Measurements from ENCODE around the gene NDUFC2. TPM values are rescaled to one million over a fixed set of nuclear protein-coding genes. Genes with fewer than 3 reads are reported as not detected.

NDUFC2 gene
- total and polyA plus RNA-seq, 2 donors (not counting 1 experiment from before 2014, with no cell fraction given): 49.0 to 65.0 TPM

DNA sequence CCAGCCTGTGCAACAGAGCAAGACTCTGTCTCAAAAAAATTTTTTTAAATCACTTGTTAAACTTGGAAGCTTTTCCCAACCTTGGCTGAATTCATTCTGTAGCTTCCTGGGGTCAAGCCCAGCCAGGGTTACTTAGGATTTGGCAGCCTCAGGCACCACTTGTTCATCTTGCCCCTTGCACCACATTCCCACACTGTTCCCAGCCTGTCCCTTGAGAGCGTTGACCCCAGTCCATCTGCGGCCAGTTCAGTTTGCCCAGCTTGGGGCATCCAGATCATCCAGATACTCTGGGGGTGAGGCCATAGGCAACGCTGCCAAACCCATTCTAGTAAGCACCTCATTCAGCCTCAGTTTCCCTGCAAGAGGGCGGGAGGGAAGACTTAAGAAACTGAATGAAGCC, 24.7 kb downstream of the NDUFC2 start:
- no peaks in the 10 kb centered on the region for H3K9me3 Mint-ChIP-seq (ENCODE audit: insufficient read depth)
- Histone ChIP-seq H3K27ac (ENCODE audit: low read length in 2 of 2) (no peak overlapping the region), H2AFZ (ENCODE audit: insufficient read depth, low read depth, low read length, poor library complexity, severe bottlenecking) (no peak overlapping the region), H3K9me3 (ENCODE audit: control extremely low read depth in 1 of 3, control insufficient read depth in 2 of 3, insufficient read depth in 1 of 3, low read length in 2 of 3) (no peaks in the 10 kb centered on the region), H3K4me3 (ENCODE audit: control extremely low read depth in 1 of 5, extremely low read depth in 1 of 5, insufficient read depth in 1 of 5, low read depth in 2 of 5, low read length in 4 of 5) (no peak overlapping the region), H4K20me1 (ENCODE audit: control insufficient read depth, insufficient read depth, low read length, poor library complexity, severe bottlenecking) (no peaks in the 10 kb centered on the region), H3K27me3 (replicated peaks in 1 of 4; ENCODE audit: control extremely low read depth in 1 of 4, control insufficient read depth in 3 of 4, insufficient read depth in 4 of 4, low read length in 3 of 4) (no peaks in the 10 kb centered on the region), H3K9ac (ENCODE audit: low read length) (no peak overlapping the region), H3K79me2 (ENCODE audit: control insufficient read depth, insufficient read depth, low read length) (no peaks in the 10 kb centered on the region), H3K36me3 (replicated peaks in 1 of 2; ENCODE audit: control extremely low read depth in 1 of 2, control insufficient read depth in 1 of 2, extremely low read depth in 1 of 2, insufficient read depth in 2 of 2, low read length in 1 of 2) (no peaks in the 10 kb centered on the region), H3K4me1 (ENCODE audit: control insufficient read depth in 2 of 2, insufficient read depth in 2 of 2, low read length in 2 of 2) (no peaks in the 10 kb centered on the region), H3K4me2 (replicated peaks; ENCODE audit: low read depth, low read length, poor library complexity, severe bottlenecking) (no peak overlapping the region)
- ChIA-PET CTCF (interaction anchor here (3.2 kb wide), 1 partner anchor 10 kb away, joined by 16 read pairs; no protein-coding TSS in a partner anchor), POLR2A (no interaction called here)
- H3K4me1 Mint-ChIP-seq: no peaks in the 10 kb centered on the region
- no peak overlapping the region for H3K4me3 Mint-ChIP-seq
- intact Hi-C loops (cut with micrococcal nuclease): no loop called here
- no peak overlapping the region for H3K27ac Mint-ChIP-seq
- WGBS (ENCODE audit: insufficient coverage): 97% methylated on average over 4 of the region's 4 CpGs
- ATAC-seq (ENCODE audit: low read depth) (no peak), DNase-seq (no peak)
- no peaks in the 10 kb centered on the region for H3K27me3 Mint-ChIP-seq
- TF ChIP-seq EZH2 (IDR thresholded peaks at IDR 0.05; ENCODE audit: borderline replicate concordance, insufficient read depth, low read depth, low read length, poor library complexity, severe bottlenecking): no peak
- TF ChIP-seq, protein P1, sequence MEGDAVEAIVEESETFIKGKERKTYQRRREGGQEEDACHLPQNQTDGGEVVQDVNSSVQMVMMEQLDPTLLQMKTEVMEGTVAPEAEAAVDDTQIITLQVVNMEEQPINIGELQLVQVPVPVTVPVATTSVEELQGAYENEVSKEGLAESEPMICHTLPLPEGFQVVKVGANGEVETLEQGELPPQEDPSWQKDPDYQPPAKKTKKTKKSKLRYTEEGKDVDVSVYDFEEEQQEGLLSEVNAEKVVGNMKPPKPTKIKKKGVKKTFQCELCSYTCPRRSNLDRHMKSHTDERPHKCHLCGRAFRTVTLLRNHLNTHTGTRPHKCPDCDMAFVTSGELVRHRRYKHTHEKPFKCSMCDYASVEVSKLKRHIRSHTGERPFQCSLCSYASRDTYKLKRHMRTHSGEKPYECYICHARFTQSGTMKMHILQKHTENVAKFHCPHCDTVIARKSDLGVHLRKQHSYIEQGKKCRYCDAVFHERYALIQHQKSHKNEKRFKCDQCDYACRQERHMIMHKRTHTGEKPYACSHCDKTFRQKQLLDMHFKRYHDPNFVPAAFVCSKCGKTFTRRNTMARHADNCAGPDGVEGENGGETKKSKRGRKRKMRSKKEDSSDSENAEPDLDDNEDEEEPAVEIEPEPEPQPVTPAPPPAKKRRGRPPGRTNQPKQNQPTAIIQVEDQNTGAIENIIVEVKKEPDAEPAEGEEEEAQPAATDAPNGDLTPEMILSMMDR (IDR thresholded peaks at IDR 0.05): no peak

DNA sequence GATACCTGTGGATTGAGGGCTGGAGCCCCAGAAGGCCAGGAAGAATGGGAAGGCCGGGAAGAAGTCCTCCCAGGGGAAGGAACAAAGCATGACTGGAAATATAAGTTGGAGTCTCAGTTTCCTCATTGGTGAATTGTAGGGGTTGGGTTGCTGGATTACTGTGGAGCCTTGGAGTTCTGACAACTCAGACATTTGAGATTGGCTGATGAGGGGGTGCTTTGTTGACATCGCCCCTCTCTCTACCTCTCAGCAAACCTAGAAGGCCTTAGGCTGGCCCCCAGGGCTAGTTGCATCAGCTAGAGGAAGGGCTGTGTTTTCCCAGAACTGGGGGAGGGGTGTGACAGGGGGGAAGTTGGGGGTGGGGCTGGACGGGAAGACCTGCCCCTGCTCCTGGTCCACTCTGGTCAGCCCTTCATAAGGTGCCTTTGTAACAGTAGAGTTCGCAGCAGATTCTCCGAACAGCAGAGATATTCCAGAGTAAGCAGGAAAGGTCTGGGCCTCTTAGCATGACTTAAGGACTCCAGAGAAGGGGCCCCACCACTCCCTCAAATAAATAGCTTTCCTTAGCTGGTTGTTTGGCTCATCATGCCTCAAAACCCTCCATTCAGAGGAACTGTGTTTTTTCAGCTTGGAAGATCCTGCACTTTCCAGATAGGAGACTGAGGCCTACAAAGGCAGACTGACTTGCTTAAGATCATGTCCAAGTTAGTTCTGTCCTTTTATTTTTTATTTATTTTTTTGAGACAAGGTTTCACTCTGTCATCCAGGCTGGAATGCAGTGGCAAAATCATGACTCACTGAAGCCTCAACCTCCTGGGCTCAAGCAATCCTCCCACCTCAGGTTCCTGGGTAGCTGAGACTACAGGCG, 28.5 kb downstream of the NDUFC2 start:
- Histone ChIP-seq H3K4me1 (ENCODE audit: control insufficient read depth in 2 of 2, insufficient read depth in 2 of 2, low read length in 2 of 2) (no peaks in the 10 kb centered on the region), H3K9ac (ENCODE audit: low read length) (no peak overlapping the region), H2AFZ (ENCODE audit: insufficient read depth, low read depth, low read length, poor library complexity, severe bottlenecking) (no peak overlapping the region), H4K20me1 (ENCODE audit: control insufficient read depth, insufficient read depth, low read length, poor library complexity, severe bottlenecking) (no peaks in the 10 kb centered on the region), H3K27ac (ENCODE audit: low read length in 2 of 2) (no peak overlapping the region), H3K27me3 (replicated peaks in 1 of 4; ENCODE audit: control extremely low read depth in 1 of 4, control insufficient read depth in 3 of 4, insufficient read depth in 4 of 4, low read length in 3 of 4) (no peaks in the 10 kb centered on the region), H3K36me3 (replicated peaks in 1 of 2; ENCODE audit: control extremely low read depth in 1 of 2, control insufficient read depth in 1 of 2, extremely low read depth in 1 of 2, insufficient read depth in 2 of 2, low read length in 1 of 2) (no peaks in the 10 kb centered on the region), H3K9me3 (ENCODE audit: control extremely low read depth in 1 of 3, control insufficient read depth in 2 of 3, insufficient read depth in 1 of 3, low read length in 2 of 3) (no peaks in the 10 kb centered on the region), H3K4me2 (replicated peaks; ENCODE audit: low read depth, low read length, poor library complexity, severe bottlenecking) (no peak overlapping the region), H3K4me3 (ENCODE audit: control extremely low read depth in 1 of 5, extremely low read depth in 1 of 5, insufficient read depth in 1 of 5, low read depth in 2 of 5, low read length in 4 of 5) (no peak overlapping the region), H3K79me2 (ENCODE audit: control insufficient read depth, insufficient read depth, low read length) (no peaks in the 10 kb centered on the region)
- ChIA-PET CTCF (no interaction called here), POLR2A (interaction anchor here (0.6 kb wide), 1 partner anchor 11 kb away, joined by 3 read pairs; no protein-coding TSS in a partner anchor)
- WGBS (ENCODE audit: insufficient coverage): 67% methylated on average over 2 of the region's 6 CpGs
- Mint-ChIP-seq H3K27ac (no peak overlapping the region), H3K4me1 (peaks cover 2% of the 10 kb centered on the region), H3K4me3 (no peak overlapping the region), H3K9me3 (ENCODE audit: insufficient read depth) (no peaks in the 10 kb centered on the region), H3K27me3 (no peaks in the 10 kb centered on the region)
- intact Hi-C loops (cut with micrococcal nuclease): no loop called here
- DNase-seq: no peak
- ATAC-seq (ENCODE audit: low read depth): no peak
- TF ChIP-seq EZH2 (IDR thresholded peaks at IDR 0.05; ENCODE audit: borderline replicate concordance, insufficient read depth, low read depth, low read length, poor library complexity, severe bottlenecking): no peak
- TF ChIP-seq, protein P1 (IDR thresholded peaks at IDR 0.05): no peak

Measured in B cell (primary cell).